Fibroblast of skin of back (primary cell): ENCODE results near the gene ZSCAN26.
A peak's percentile ranks its signal among the peaks of the same experiment; 100 is the strongest.
"Not testable (repeated sequence)": the region's sequence is repeated elsewhere in the genome, so short reads cannot be mapped to it uniquely, and the experiment has no call there.

Experiments used
- DNase-seq: peaks from one replicate; pipeline ENCODE4 v3.0.0-alpha.2; 2013

The ZSCAN26 gene

GRCh38 chr6:28257042-28257441 lies 9.9 kb upstream of the ZSCAN26 start:
- no peak for DNase-seq

- peak; percentile 62 for DNase-seq
Measured at GRCh38 chr6:28258877-28259777, 7.8 kb upstream of the ZSCAN26 start, which contains the start of gene NKAPL. NKAPL (plus strand) TSS chr6:28259297; CDS start chr6:28259372, 75 bp downstream.

DNA sequence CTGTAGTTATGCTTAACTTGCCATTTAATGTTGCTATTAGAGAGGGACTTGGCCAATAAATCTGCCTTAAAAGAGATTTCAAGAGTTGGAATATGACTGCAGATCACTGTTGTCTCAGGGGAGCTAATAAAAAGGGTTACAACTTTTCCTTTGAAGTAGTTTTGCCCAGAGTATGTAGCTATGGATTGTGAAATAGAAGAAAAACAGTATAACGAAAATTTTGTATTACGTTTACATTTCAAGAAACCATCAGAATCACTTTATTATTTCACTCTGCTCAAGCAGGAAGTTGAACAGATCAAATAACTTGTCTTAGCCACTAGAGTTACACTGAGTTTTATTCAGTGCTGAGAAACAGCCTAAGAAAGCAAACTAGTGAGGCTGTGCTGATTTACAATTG lies 3.0 kb upstream of the ZSCAN26 start:
- DNase-seq: no peak

DNA sequence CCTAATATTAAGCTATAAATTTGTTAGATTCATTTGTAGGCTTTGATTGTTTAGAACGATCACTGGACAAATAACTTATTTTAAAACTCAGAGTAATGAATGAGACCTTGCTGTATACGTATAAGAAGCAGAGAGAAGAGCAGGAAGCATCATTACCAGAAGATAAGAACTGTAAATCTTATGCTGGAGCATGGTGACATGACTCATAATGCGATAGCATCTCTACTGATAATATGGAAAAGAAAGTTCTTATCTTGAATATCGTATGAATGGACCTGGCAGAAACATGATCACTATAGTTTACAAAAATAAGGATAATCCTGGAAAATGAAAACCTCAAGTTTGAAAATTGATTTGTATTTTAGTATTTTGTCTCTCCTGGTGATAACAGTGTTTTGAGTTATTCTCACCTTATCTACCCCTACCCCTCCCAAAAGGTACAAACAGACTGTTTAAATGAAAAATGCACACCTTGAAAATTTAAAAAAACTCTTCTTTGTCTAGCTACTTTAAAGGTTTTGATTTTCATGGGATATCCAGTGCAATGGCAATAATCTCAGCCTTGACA lies 2.0 kb upstream of the ZSCAN26 start:
- no peak for DNase-seq

DNA sequence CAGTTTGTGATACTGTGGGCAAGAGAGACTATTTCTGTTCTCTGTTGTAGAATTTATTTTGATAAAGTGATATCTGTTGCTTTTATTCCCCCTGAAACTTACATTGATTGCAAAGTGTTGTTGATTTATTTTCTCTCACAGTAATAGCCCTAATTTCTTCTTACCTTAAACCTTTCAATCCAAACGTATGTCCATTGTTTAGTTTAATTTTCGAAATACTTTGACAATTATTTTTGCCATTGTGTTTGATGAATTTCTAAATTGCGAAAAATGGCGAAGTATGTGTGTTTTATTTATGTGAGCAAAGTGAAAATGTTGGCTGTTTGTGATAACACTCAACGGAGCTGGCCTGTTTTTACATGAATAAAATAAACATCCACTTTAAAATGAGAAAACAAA lies 381 bp upstream of the ZSCAN26 start:
- no peak for DNase-seq

DNA sequence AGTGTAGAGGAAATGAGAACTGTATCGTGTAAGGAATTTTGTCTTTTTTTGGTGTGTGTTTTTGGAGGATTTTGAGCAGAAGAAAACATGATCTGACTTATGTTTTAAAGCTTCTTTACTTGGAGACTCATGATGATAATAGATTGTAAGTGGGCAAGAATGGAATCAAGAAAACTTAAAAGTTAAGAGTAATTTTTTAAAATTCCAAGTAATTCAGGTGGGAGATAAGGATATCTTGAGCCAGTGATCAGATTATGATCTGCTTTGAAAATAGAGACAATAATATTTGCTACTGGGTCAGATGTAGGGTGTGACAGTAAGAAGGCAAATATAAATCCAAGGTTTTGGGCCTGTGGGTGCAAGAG lies 734 bp downstream of the ZSCAN26 start:
- no peak for DNase-seq

GRCh38 chr6:28269492-28269891 lies 2.5 kb downstream of the ZSCAN26 start:
- DNase-seq: peak; percentile 91

DNA sequence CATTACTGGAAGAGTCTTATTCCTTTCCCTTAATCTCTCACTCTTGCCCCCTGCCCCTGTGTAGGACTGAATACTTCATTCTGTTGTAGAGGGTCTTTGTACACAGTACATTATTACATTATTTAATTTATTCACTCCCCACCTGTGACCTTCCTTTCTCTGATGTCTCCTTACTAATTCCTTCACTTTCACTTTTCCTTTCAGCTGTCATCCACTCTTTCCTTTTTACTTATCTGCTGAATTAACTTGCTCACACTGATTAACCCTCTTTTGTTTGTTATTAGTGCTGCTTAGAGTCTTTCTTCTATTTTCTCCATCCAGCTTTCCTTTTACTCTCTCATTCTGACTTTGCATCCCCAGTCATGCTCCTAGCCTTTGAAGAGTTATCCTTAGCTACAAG lies 7.9 kb downstream of the ZSCAN26 start:
- no peak for DNase-seq

DNA sequence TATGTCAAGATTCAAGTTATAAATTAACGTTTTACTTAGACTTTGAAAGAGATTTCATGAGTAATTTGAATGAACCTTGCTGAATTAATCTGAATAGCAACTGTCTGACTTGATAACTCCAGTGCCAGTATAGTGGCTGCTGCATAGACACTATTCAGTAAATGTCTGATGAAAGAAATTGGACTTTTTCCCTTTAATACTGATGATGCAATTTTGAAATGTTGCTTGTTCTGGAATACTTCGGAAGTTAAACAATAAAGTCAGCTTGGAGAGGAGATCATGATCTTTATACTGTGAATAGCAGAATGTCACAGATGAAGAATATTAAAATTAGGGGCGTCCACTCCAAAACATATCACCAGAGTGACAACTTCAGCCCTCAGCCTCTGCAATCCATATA lies 10.8 kb downstream of the ZSCAN26 start:
- DNase-seq: no peak

DNA sequence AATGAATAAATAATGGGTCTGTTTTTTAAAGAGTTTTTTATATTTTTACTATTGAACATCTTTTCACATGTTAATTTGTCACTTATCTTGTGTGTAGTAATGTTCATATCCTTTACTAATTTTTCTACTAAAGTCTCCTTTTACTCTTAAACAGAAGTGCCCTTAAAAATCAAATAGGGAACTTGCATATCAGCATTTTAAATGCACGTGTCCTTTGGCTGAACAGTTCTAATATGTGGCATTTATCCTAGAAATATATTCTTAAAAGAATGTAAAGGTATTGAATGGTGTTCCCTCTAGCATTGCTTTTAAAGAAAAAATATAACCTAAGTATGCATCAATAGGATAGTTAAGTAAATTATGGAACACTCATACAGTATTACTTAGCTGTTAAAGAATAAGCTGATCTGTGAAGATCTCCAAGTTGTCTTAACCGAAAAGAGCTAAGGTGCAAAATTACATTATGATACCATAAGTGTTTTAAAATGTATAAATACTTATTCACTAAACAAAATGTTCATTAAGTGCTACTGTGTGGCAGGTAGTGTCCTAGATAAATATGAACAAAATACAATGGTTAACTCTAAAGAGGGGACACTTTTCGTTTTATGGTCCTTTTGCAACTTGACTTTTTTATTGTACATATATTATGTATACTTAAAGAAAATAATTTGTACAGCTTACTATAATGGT lies 13.8 kb downstream of the ZSCAN26 start:
- no peak for DNase-seq

DNA sequence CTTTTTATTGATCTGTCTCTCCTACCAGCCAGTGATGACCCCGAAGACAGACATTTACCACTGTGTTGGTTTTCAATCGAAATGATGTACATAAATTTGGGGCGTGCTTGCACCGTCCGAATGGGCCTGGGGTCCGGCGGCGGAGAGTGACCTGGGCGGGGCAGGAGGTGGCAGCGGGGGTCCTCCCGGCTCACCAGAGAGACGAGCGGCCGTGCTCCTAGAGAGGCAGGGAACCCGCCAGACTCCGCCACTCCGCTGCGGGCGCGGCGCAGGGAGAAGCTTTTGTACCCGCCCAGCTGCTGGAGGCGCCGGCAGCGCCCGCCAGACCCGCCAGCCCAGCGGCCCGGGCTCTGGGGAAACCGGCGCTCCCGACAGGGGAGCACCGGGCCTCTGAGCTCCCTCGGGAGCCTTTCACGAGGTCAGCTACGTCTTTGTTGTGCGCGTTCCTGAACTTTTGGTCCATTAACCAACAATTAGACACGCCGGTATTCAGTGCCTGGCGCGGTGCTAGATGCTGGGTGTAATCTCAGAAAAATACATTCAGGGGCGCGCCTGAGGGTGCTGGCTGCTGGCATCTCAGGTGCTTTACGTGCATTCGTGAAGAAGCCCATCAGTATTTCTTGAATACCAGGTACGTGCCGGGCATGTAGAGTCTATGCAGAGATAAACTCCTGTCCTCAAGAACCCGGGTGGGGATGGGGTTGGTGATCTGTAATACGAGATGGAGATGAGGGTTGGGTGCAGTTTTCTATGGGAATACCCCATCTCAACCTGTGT lies 14.5 kb downstream of the ZSCAN26 start, which contains the start of gene PGBD1:
TSS of gene PGBD1 (plus strand) at position 285 of the 777 bp plus-strand sequence. CDS start 2,242 bp downstream, outside the sequence.
- peak; percentile 80 for DNase-seq

- DNase-seq: peak; percentile 17
Measured at GRCh38 chr6:28282926-28283325, 16.0 kb downstream of the ZSCAN26 start.

- DNase-seq: no peak
Measured at GRCh38 chr6:28291573-28291972, 24.6 kb downstream of the ZSCAN26 start.

DNA sequence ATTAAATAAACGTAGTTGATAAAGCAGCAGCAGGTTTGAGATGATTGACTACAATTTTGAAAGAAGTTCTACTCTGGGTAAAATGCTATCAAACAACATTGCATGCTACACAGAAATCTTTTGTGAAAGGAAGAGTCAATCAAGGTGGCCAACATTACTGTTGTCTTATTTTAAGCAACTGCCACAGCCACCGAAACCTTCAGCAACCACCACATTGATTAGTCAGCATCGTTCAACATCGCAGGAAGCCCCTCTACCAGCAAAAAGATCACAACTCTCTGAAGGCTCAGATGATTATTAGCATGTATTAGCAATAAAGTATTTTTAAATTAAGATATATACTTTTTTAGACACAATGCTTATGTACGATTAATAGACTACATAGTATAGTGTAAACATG lies 28.4 kb downstream of the ZSCAN26 start:
- DNase-seq: no peak

- no peak for DNase-seq
Measured at GRCh38 chr6:28296520-28297060, 29.6 kb downstream of the ZSCAN26 start.

- DNase-seq: no peak
Measured at GRCh38 chr6:28303570-28303969, 36.6 kb downstream of the ZSCAN26 start.

DNA sequence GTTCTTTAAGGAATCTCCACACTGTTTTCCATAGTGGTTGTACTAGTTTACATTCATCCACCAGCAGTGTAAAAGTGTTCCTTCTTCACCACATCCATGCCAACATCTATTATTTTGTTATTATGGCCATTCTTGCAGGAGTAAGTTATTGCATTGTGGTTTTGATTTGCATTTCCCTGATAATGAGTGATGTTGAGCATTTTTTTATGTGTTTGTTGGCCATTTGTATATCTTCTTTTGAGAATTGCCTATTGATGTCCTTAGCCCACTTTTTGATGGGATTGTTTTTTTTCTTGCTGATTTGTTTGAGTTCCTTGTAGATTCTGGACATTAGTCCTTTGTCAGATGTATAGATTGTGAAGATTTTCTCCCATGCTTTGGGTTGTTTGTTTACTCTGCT lies 39.4 kb downstream of the ZSCAN26 start:
- DNase-seq: not testable (repeated sequence)

DNA sequence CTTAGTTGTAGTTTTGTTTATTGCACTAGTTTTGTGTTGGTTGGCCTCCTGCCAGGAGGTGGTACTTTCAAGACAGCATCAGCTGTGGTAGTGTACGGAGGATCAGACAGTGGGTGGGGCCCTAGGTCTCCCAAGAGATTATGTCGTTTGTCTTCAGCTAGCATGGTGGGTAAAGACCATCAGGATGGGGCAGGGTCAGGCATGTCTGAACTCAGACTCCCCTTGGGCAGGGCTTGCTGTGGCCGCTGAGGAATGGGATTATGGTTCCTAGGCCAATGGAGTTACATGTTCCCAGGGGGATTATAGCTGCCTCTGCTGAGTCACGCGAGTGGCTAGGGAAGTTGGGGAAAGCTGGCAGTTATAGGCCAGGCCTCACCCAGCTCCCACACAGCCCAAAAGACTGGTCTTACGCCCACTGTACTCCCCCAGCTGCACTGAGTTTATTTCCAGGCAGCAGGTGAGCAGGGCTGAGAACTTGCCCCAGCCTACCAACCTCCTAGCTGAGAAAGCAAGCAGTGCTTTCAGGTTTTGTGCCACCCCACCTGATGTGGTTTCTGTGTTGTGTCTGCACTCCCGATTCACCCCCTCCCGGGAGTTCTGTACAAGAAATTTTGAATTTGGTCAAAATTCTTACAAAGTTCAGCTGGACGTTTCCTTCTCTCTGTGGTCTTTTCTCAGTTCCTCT lies 44.3 kb downstream of the ZSCAN26 start:
- DNase-seq: peak; percentile 17

- no peak for DNase-seq
Measured at GRCh38 chr6:28312939-28313338, 46.0 kb downstream of the ZSCAN26 start.

DNA sequence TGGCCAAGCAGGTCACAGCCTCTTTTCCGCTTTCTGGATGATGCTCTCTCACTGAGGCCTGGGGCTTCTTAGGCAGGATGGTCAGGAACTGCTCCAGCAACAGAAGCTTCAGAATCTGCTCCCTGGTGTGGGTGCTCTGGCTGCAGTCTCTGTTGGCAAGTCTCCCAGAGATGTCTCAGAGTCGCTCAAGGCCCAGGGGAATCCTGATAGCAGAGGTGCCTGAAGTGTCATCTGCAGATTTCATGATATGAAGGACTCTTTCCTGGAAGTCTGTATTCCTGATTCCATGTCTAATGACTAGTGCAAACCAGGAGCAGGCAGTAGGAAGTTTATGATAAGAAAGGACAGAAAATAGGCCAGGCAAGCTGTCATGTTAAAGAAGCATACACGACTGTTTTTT lies 48.7 kb downstream of the ZSCAN26 start:
- peak; percentile 33 for DNase-seq

DNA sequence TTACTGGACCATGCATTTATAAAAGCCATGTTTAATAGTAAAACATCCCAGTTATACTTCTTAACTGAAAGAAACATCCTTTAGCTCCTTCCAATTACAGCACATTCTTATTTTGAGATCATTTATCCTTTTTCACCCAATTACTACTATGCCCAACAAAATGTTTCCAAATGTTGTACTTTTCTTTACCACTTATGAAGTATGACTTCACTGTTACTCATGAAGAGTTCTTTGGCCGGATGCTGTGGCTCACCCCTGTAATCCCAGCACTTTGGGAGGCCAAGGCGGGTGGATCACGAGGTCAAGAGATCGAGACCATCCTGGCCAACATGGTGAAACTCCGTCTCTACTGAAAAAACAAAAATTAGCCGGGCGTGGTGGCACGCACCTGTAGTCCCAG lies 50.9 kb downstream of the ZSCAN26 start:
- not testable (repeated sequence) for DNase-seq

GRCh38 chr6:28322661-28323060 lies 55.7 kb downstream of the ZSCAN26 start:
- no peak for DNase-seq
